Measurements from ENCODE around the gene ZC3H14.

GRCh38 chr14:88617479-88617878 is 54.6 kb downstream of the ZC3H14 start:
- TF ChIP-seq CTCF (IDR thresholded peaks at IDR 0.05) (no peak), POLR2A (IDR thresholded peaks at IDR 0.05) (no peak)
